KMS-11 (cell line): Measurements from ENCODE around the gene RPRD1B.

Experiments used
- H2AFZ ChIP-seq: fragments of 200-600 bp; sonication (generic); 2 replicates; pipeline ENCODE4 v1.6.1; 2016; ENCODE audit warnings: antibody characterized with exemption, mixed run types, low read depth
- H3K27ac ChIP-seq: fragments of 200-600 bp; sonication (generic); 2 replicates; pipeline ENCODE4 v1.6.1; 2016; ENCODE audit warnings: mild to moderate bottlenecking, mixed run types
- H3K27me3 ChIP-seq: fragments of 200-600 bp; sonication (generic); 2 replicates; pipeline ENCODE4 v1.6.1; 2017; ENCODE audit warnings: mild to moderate bottlenecking, low read depth, mixed run types, moderate library complexity; ENCODE audit not compliant: insufficient read depth
- H3K36me3 ChIP-seq: fragments of 200-600 bp; sonication (generic); 2 replicates; pipeline ENCODE4 v1.6.1; 2017; ENCODE audit warnings: mild to moderate bottlenecking, mixed run types; ENCODE audit not compliant: insufficient read depth
- H3K4me1 ChIP-seq: fragments of 200-600 bp; sonication (generic); 2 replicates; pipeline ENCODE4 v1.6.1; 2016; ENCODE audit warnings: mild to moderate bottlenecking, low read depth, mixed run types; ENCODE audit not compliant: poor library complexity, severe bottlenecking
- H3K4me2 ChIP-seq: fragments of 200-600 bp; sonication (generic); 2 replicates; pipeline ENCODE4 v1.7.0; 2016; ENCODE audit warnings: mild to moderate bottlenecking, mixed run types
- H3K4me3 ChIP-seq: fragments of 200-600 bp; sonication (generic); IDR thresholded peaks from 2 replicates; pipeline ENCODE4 v1.6.1; 2017; ENCODE audit warnings: low read depth, low read length, mixed read lengths; ENCODE audit not compliant: insufficient read depth
- H3K79me2 ChIP-seq: fragments of 200-600 bp; sonication (generic); 2 replicates; pipeline ENCODE4 v1.6.1; 2016; ENCODE audit warnings: low read depth, mixed run types; ENCODE audit not compliant: insufficient read depth
- H3K9ac ChIP-seq: fragments of 200-600 bp; sonication (generic); 2 replicates; pipeline ENCODE4 v1.6.1; 2016; ENCODE audit warnings: mild to moderate bottlenecking, mixed run types
- H4K20me1 ChIP-seq: fragments of 200-600 bp; sonication (generic); 2 replicates; pipeline ENCODE4 v1.6.1; 2016; ENCODE audit warnings: mild to moderate bottlenecking, mixed run types; ENCODE audit not compliant: insufficient read depth
- TF ChIP-seq, protein P1 (sequence below): fragments of 200-600 bp; sonication (generic); conservative IDR thresholded peaks from 2 replicates; pipeline ENCODE4 v1.6.1; 2017; ENCODE audit warnings: low read depth, mild to moderate bottlenecking, antibody characterized with exemption, low read length, moderate library complexity, mixed read lengths

Gene RPRD1B

GRCh38 chr20:38126146-38126921 is 92.8 kb downstream of the RPRD1B start:
- H3K4me1 ChIP-seq: no peaks in the 10 kb centered on the region
- no peak overlapping the region for H3K4me3 ChIP-seq
- H4K20me1 ChIP-seq: no peaks in the 10 kb centered on the region
- TF ChIP-seq, protein P1, sequence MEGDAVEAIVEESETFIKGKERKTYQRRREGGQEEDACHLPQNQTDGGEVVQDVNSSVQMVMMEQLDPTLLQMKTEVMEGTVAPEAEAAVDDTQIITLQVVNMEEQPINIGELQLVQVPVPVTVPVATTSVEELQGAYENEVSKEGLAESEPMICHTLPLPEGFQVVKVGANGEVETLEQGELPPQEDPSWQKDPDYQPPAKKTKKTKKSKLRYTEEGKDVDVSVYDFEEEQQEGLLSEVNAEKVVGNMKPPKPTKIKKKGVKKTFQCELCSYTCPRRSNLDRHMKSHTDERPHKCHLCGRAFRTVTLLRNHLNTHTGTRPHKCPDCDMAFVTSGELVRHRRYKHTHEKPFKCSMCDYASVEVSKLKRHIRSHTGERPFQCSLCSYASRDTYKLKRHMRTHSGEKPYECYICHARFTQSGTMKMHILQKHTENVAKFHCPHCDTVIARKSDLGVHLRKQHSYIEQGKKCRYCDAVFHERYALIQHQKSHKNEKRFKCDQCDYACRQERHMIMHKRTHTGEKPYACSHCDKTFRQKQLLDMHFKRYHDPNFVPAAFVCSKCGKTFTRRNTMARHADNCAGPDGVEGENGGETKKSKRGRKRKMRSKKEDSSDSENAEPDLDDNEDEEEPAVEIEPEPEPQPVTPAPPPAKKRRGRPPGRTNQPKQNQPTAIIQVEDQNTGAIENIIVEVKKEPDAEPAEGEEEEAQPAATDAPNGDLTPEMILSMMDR: no peak
- no peak overlapping the region for H3K27ac ChIP-seq
- H3K9ac ChIP-seq: no peak overlapping the region
- no peaks in the 10 kb centered on the region for H3K27me3 ChIP-seq
- no peak overlapping the region for H2AFZ ChIP-seq
- H3K36me3 ChIP-seq: no peaks in the 10 kb centered on the region
- H3K4me2 ChIP-seq: no peak overlapping the region
- H3K79me2 ChIP-seq: no peaks in the 10 kb centered on the region

DNA sequence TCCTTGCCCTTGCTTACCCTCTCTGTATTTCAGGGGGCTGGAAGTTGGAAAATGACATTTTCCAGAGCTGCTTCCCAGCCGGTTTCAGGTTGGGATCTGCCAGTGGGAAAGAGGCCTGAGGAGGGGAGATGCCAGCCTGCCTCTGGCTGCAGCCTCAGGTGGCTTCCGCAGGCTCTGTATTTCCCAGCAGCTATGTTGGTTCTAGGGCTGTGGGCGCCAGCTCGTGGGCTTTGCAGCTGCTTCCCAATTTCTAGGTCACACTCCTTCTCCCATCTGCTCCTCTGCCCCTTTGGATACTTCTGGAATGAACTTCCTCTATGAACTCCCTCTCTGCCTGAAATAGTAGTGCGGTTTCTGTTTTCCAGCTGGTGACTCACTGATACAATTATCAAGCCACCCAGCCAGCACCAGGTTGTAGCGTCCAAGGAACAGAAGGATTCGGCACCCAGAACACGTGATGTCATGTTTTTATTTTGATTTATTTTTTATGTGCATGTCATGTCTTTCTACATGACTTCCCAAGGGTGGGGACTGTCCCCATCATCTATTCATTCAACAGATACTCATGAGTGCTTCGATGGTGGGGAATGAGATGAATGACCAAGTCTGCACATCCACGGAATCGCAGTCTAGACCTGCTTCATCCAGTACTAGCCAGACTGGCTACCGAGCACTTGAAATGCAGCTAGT is 93.5 kb downstream of the RPRD1B start:
- H3K36me3 ChIP-seq: no peaks in the 10 kb centered on the region
- no peaks in the 10 kb centered on the region for H3K79me2 ChIP-seq
- TF ChIP-seq, protein P1: no peak
- H4K20me1 ChIP-seq: no peaks in the 10 kb centered on the region
- H3K9ac ChIP-seq: no peak overlapping the region
- H3K4me3 ChIP-seq: no peak overlapping the region
- no peaks in the 10 kb centered on the region for H3K4me1 ChIP-seq
- H2AFZ ChIP-seq: no peak overlapping the region
- H3K27me3 ChIP-seq: no peaks in the 10 kb centered on the region
- no peak overlapping the region for H3K4me2 ChIP-seq
- H3K27ac ChIP-seq: no peak overlapping the region

DNA sequence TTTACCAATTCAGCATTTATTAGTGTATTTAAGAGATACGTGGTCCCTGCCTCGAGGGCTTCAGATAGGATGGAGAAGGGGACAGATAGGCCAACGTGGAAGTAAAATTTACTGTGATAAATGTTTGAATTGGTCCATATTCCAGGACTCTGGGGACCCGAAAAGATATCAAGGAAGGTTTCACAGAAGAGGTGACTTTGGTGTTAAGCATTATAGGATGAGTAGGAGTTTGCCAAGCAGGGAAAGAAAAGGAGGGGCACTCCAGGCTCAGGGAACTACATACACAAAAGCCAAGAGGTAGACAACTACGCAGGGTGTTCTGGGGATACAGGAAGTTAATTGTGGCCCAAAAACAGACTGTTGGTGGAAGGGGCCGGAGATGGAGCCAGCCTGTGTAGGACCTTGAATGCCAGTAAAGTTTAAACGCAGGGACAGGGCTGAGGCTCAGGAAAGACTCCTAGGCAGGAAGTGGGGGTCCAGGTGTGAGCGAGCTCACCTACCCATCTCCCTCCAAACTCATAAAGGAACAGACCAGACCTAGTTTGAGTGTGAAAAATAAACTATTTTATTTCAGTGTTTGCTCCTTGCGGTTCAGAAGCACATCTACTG is 94.5 kb downstream of the RPRD1B start:
- no peaks in the 10 kb centered on the region for H3K27me3 ChIP-seq
- H3K36me3 ChIP-seq: no peaks in the 10 kb centered on the region
- no peak overlapping the region for H2AFZ ChIP-seq
- no peaks in the 10 kb centered on the region for H3K4me1 ChIP-seq
- TF ChIP-seq, protein P1: no peak
- no peaks in the 10 kb centered on the region for H4K20me1 ChIP-seq
- no peak overlapping the region for H3K4me2 ChIP-seq
- no peak overlapping the region for H3K9ac ChIP-seq
- H3K79me2 ChIP-seq: no peaks in the 10 kb centered on the region
- H3K4me3 ChIP-seq: no peak overlapping the region
- H3K27ac ChIP-seq: no peak overlapping the region

DNA sequence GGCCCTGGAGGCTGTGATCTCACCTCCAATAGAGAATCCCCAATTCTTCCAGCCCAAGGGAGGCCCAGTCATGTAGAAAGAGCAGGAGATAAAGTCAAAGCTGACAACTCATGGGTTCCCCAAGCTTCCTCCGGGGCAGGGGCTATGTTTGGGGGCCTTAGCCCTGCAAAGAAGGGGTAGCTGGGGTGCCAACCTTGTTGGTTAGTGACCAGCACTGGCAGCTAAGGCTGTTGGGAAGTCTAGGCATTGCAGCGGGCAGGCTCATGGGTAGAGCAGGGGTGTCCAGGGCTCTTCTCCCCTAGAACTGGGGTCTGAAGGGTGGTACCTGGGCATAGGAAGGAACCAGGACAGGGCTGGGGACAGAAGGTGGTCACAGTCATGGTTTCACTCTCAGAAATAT is 95.1 kb downstream of the RPRD1B start:
- no peaks in the 10 kb centered on the region for H3K27me3 ChIP-seq
- no peaks in the 10 kb centered on the region for H3K36me3 ChIP-seq
- H3K27ac ChIP-seq: no peak overlapping the region
- no peak overlapping the region for H3K4me2 ChIP-seq
- H3K4me1 ChIP-seq: no peaks in the 10 kb centered on the region
- H3K4me3 ChIP-seq: no peak overlapping the region
- no peak overlapping the region for H2AFZ ChIP-seq
- no peaks in the 10 kb centered on the region for H4K20me1 ChIP-seq
- no peaks in the 10 kb centered on the region for H3K79me2 ChIP-seq
- TF ChIP-seq, protein P1: no peak
- H3K9ac ChIP-seq: no peak overlapping the region
